Prostate gland (tissue), 2 donors: ENCODE measurements around the gene ZNF358. TPM values are rescaled to one million over a fixed set of nuclear protein-coding genes. Genes with fewer than 3 reads are reported as not detected.

Source experiments
- DNase-seq: peaks from one replicate; pipeline ENCODE4 v3.0.0-alpha.2; 2019; ENCODE audit warnings: low spot score
- H3K27ac ChIP-seq, 2 donors: fragments of 200-600 bp; sonication (generic); 2 replicates each; pipeline ENCODE4 v1.5.1; 2017 to 2019
- H3K27me3 ChIP-seq: fragments of 200-600 bp; sonication (generic); replicated peaks from 2 replicates; pipeline ENCODE4 v1.5.1; 2019; ENCODE audit not compliant: insufficient read depth
- H3K36me3 ChIP-seq, 2 donors: fragments of 200-600 bp; sonication (generic); 1 replicate in 1 of 2; 2 replicates in 1 of 2; pipeline versions ENCODE4 v1.5.1 to v1.8.1; 2017 to 2019
- H3K4me1 ChIP-seq: fragments of 200-600 bp; sonication (generic); replicated peaks from 2 replicates; pipeline ENCODE4 v1.5.1; 2019
- H3K4me3 ChIP-seq, 2 donors: fragments of 200-600 bp; sonication (generic); 2 replicates each; pipeline ENCODE4 v1.5.1; 2017 to 2019
- H3K9me3 ChIP-seq: fragments of 200-600 bp; sonication (generic); 2 replicates; pipeline ENCODE4 v1.5.1; 2017
- CTCF ChIP-seq, 4 experiments: fragments of 200-600 bp in 2 of 4; fragments of 450-650 bp in 2 of 4; sonication (generic) in 2 of 4; IDR thresholded peaks; 1 replicate in 3 of 4; 2 replicates in 1 of 4; pipeline ENCODE4 v1.5.1; 2016 to 2019; ENCODE audit warnings: antibody characterized with exemption in 4 of 4, mild to moderate bottlenecking in 2 of 4, moderate library complexity in 2 of 4
- POLR2A ChIP-seq: fragments of 450-650 bp; IDR thresholded peaks from one replicate; pipeline ENCODE4 v1.6.1; 2016; ENCODE audit warnings: antibody characterized with exemption, mild to moderate bottlenecking
- POLR2AphosphoS5 ChIP-seq: sonication (generic); formaldehyde crosslinking; IDR thresholded peaks from one replicate; pipeline ENCODE4 v1.6.1; 2017; ENCODE audit warnings: antibody characterized with exemption
- WGBS: methylation state at CpG from one replicate; pipeline ENCODE4 v1.1.5; 2018; 5-methylcytosine and 5-hydroxymethylcytosine counted together
- intact Hi-C: fragments of 100-400 bp; cut with DNase I; formaldehyde crosslinking; loops from one replicate; pipeline ENCODE4 v1.14.2; 2022
- total RNA-seq, 2 donors: library from RNA; depleted of rRNA; stranded (reverse); fragments of >200 nt; gene quantifications; one replicate each; pipeline ENCODE4 v1.1.0, GENCODE V29; 2016

The ZNF358 gene
- total RNA-seq, 2 donors from 2014 or later, result 104 to 116 TPM

- Histone ChIP-seq H3K27ac (no peak overlapping the region), H3K36me3 (peaks cover 0 to 12% of the 10 kb centered on the region in 2 donors), H3K9me3 (no peaks in the 10 kb centered on the region), H3K27me3 (no peaks in the 10 kb centered on the region), H3K4me1 (no peaks in the 10 kb centered on the region), H3K4me3 (no peak overlapping the region)
- intact Hi-C loops, result no loop called here
- no peak for DNase-seq
- TF ChIP-seq POLR2AphosphoS5 (no peak), CTCF (IDR thresholded peaks at IDR 0.05) (no peak), POLR2A (no peak)
- 92% methylated on average over 35 of the region's 36 CpGs for WGBS
Observed at GRCh38 chr19:7549429-7550148, 33.7 kb downstream of the ZNF358 start.

GRCh38 chr19:7550169-7550770 lies 34.4 kb downstream of the ZNF358 start:
- intact Hi-C loops, result no loop called here
- H3K4me1 ChIP-seq, result no peaks in the 10 kb centered on the region
- no peak for DNase-seq
- H3K4me3 ChIP-seq, result no peak overlapping the region
- TF ChIP-seq CTCF (IDR thresholded peaks at IDR 0.05) (no peak), POLR2AphosphoS5 (no peak), POLR2A (no peak)
- H3K36me3 ChIP-seq, result peaks cover 0 to 12% of the 10 kb centered on the region in 2 donors
- no peaks in the 10 kb centered on the region for H3K9me3 ChIP-seq
- no peak overlapping the region for H3K27ac ChIP-seq
- H3K27me3 ChIP-seq, result no peaks in the 10 kb centered on the region
- 96% methylated on average over 41 of the region's 41 CpGs for whole genome bisulfite sequencing

GRCh38 chr19:7550987-7551761 lies 35.3 kb downstream of the ZNF358 start:
- no peak overlapping the region for H3K27ac ChIP-seq
- H3K4me3 ChIP-seq, result peak overlapping the region in 1 of 2 donors; percentile 31
- peaks cover 0 to 12% of the 10 kb centered on the region in 2 donors for H3K36me3 ChIP-seq
- TF ChIP-seq POLR2AphosphoS5 (peak; percentile 87), POLR2A (no peak)
- no peaks in the 10 kb centered on the region for H3K9me3 ChIP-seq
- no peaks in the 10 kb centered on the region for H3K4me1 ChIP-seq
- DNase-seq, result peak; percentile 75
- WGBS, result 29% methylated on average over 38 of the region's 51 CpGs
- intact Hi-C loops, result no loop called here
- H3K27me3 ChIP-seq, result no peaks in the 10 kb centered on the region

- Histone ChIP-seq H3K27ac (no peak overlapping the region), H3K36me3 (peaks cover 7 to 20% of the 10 kb centered on the region in 2 donors), H3K4me3 (no peak overlapping the region), H3K27me3 (no peaks in the 10 kb centered on the region), H3K4me1 (no peaks in the 10 kb centered on the region), H3K9me3 (no peaks in the 10 kb centered on the region)
- DNase-seq, result no peak
- no peak for TF ChIP-seq POLR2AphosphoS5
- no peak for TF ChIP-seq CTCF (IDR thresholded peaks at IDR 0.05)
- TF ChIP-seq POLR2A, result no peak
- intact Hi-C loops, result no loop called here
- 67% methylated on average over 2 of the region's 2 CpGs for WGBS
Observed at GRCh38 chr19:7552781-7553180, 36.9 kb downstream of the ZNF358 start.

- no peak for DNase-seq
- 87% methylated on average over 22 of the region's 28 CpGs for WGBS
- H3K36me3 ChIP-seq, result peaks cover 12 to 23% of the 10 kb centered on the region in 2 donors
Observed at GRCh38 chr19:7554565-7554964, 38.7 kb downstream of the ZNF358 start.

More at GRCh38 chr19:7554565-7554964, 38.7 kb downstream of the ZNF358 start:
- Histone ChIP-seq H3K4me3 (no peak overlapping the region), H3K27ac (no peak overlapping the region), H3K4me1 (no peaks in the 10 kb centered on the region), H3K27me3 (no peaks in the 10 kb centered on the region), H3K9me3 (no peaks in the 10 kb centered on the region)
- TF ChIP-seq POLR2AphosphoS5, result no peak
- intact Hi-C loops, result no loop called here
